Gastrocnemius medialis (tissue), 4 donors: ENCODE data around the gene PLA2G4A.

Experiments
- POLR2A ChIP-seq, 2 donors: fragments of 450-650 bp; IDR thresholded peaks; one replicate each; pipeline ENCODE4 v1.6.1; 2017; ENCODE audit warnings: antibody characterized with exemption in 2 of 2, mild to moderate bottlenecking in 2 of 2, moderate library complexity in 2 of 2
- TF ChIP-seq, protein P1 (sequence below), 5 experiments: fragments of 450-650 bp in 3 of 5; fragments of 200-600 bp in 2 of 5; sonication (generic) in 2 of 5; IDR thresholded peaks in 4 of 5; conservative IDR thresholded peaks in 1 of 5; 1 replicate in 4 of 5; 2 replicates in 1 of 5; pipeline ENCODE4 v1.5.1; 2016 to 2019; ENCODE audit warnings: antibody characterized with exemption in 5 of 5, mild to moderate bottlenecking in 3 of 5, moderate library complexity in 3 of 5

DNA sequence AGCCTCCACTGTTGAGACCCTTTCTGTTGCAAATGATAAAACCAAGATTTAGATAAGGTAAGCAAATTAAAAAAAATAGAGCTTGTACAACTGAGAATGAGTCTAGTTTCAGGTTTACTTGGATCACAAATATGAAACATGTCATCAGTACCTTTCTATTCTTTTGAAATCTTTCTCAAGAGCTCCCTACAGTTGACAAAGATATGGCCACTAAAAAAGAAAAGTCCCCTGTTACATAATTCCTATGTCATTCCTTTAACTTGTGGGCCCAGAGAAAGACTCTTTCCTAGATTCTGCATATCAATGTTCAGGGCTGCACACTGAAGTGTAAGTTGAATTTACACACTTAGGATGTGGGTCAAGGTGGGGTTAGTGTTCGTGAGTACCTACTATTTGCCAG is 168.1 kb downstream of the PLA2G4A start:
- TF ChIP-seq POLR2A (IDR thresholded peaks at IDR 0.05) = no peak
- TF ChIP-seq, protein P1, sequence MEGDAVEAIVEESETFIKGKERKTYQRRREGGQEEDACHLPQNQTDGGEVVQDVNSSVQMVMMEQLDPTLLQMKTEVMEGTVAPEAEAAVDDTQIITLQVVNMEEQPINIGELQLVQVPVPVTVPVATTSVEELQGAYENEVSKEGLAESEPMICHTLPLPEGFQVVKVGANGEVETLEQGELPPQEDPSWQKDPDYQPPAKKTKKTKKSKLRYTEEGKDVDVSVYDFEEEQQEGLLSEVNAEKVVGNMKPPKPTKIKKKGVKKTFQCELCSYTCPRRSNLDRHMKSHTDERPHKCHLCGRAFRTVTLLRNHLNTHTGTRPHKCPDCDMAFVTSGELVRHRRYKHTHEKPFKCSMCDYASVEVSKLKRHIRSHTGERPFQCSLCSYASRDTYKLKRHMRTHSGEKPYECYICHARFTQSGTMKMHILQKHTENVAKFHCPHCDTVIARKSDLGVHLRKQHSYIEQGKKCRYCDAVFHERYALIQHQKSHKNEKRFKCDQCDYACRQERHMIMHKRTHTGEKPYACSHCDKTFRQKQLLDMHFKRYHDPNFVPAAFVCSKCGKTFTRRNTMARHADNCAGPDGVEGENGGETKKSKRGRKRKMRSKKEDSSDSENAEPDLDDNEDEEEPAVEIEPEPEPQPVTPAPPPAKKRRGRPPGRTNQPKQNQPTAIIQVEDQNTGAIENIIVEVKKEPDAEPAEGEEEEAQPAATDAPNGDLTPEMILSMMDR (IDR thresholded peaks at IDR 0.05 in 4 of 5, conservative IDR thresholded peaks at IDR 0.05 in 1 of 5) = no peak
